Measurements from ENCODE around the gene RHOXF2B. TPM values are rescaled to one million over a fixed set of nuclear protein-coding genes. Genes with fewer than 3 reads are reported as not detected.
"Not testable (repeated sequence)": the region's sequence is repeated elsewhere in the genome, so short reads cannot be mapped to it uniquely, and the experiment has no call there.

RHOXF2B gene
- not detected in 2 replicates for total RNA-seq
- polyA plus RNA-seq: 0.02 TPM in 1 of 2 replicates, not detected in the other
- polyA plus RNA-seq (2012): not detected in 2 replicates
- polyA minus RNA-seq (ENCODE audit: low replicate concordance): not detected in 2 replicates

DNA sequence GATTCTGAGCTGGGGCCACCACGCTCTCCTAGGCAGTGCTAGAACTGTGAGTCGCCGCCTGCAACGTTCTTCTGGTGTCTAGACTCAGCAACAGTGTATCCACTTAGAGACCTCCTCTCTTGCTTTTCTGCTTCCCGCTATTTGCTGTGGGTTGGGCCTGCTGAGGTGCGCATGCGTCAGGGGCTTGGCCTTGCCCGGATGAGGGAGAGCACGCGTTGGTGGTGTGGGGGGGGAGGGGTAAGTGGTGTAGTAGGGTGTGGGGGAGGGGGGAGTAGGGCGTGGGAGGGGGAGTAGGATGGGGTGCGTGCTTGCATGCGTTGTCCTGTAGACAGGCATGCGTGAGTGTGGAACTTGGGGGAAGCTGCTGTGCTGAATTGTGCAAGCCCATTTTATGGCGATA is at the start of gene RHOXF2B:
Gene RHOXF2B, minus strand, starts transcription at position 101 of the 400 bp plus-strand sequence. CDS start 138 bp downstream, outside the sequence.
- not testable (repeated sequence) for DNase-seq (ENCODE audit: low read depth in 2 of 2); H2AFZ ChIP-seq (ENCODE audit: low read length); H4K20me1 ChIP-seq (ENCODE audit: control insufficient read depth, extremely low read depth, insufficient read depth, low read length); H3K4me2 ChIP-seq (ENCODE audit: extremely low read depth, insufficient read depth, low read length); H3K9me3 ChIP-seq (ENCODE audit: control insufficient read depth, insufficient read depth, low read depth, low read length); H3K9ac ChIP-seq (ENCODE audit: insufficient read depth, low read length); H3K27ac ChIP-seq (ENCODE audit: insufficient read depth, low read length); H3K79me2 ChIP-seq (ENCODE audit: control insufficient read depth, insufficient read depth, low read length); H3K27me3 ChIP-seq (ENCODE audit: control insufficient read depth, insufficient read depth, low read length); H3K4me3 ChIP-seq (replicated peaks in 1 of 4; ENCODE audit: control extremely low read depth in 1 of 4, insufficient read depth in 1 of 4, low read depth in 3 of 4, low read length in 4 of 4); H3K4me1 ChIP-seq (ENCODE audit: control insufficient read depth, extremely low read depth, insufficient read depth, low read length); H3K36me3 ChIP-seq (ENCODE audit: control insufficient read depth, insufficient read depth, low read length)

DNA sequence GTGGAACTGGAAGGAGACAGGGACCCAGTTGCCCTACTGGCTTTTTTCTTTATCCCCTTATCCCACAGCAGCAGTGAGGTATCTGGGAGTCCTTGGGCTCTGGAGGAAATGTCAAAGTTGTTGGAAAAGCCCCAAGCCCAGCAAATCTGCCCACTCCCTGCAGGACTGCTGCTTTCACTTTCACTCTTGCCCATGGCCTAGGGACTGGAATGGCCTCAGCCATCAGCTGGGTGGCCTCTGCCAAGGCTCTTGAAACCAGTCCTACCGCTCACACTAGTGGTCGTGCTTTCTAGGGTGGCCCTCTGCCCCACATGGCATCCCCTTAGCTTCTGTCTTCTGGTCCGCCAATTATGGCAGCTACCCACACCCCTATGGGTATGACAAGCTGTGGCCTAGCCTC is 48.0 kb upstream of the RHOXF2B start:
- Histone ChIP-seq H3K4me1 (ENCODE audit: control insufficient read depth, extremely low read depth, insufficient read depth, low read length) (no peaks in the 10 kb centered on the region), H3K27ac (ENCODE audit: insufficient read depth, low read length) (no peak overlapping the region), H3K9ac (ENCODE audit: insufficient read depth, low read length) (no peak overlapping the region), H3K27me3 (ENCODE audit: control insufficient read depth, insufficient read depth, low read length) (no peaks in the 10 kb centered on the region), H3K9me3 (ENCODE audit: control insufficient read depth, insufficient read depth, low read depth, low read length) (no peaks in the 10 kb centered on the region), H3K4me3 (replicated peaks in 1 of 4; ENCODE audit: control extremely low read depth in 1 of 4, insufficient read depth in 1 of 4, low read depth in 3 of 4, low read length in 4 of 4) (no peak overlapping the region), H3K4me2 (ENCODE audit: extremely low read depth, insufficient read depth, low read length) (peak overlapping the region; percentile 52), H3K79me2 (ENCODE audit: control insufficient read depth, insufficient read depth, low read length) (no peaks in the 10 kb centered on the region), H3K36me3 (ENCODE audit: control insufficient read depth, insufficient read depth, low read length) (no peaks in the 10 kb centered on the region), H2AFZ (ENCODE audit: low read length) (peak overlapping the region; percentile 59), H4K20me1 (ENCODE audit: control insufficient read depth, extremely low read depth, insufficient read depth, low read length) (no peaks in the 10 kb centered on the region)
- DNase-seq (ENCODE audit: low read depth in 2 of 2): peak in 1 of 2 donors; percentile 8
- TF ChIP-seq, protein P1, sequence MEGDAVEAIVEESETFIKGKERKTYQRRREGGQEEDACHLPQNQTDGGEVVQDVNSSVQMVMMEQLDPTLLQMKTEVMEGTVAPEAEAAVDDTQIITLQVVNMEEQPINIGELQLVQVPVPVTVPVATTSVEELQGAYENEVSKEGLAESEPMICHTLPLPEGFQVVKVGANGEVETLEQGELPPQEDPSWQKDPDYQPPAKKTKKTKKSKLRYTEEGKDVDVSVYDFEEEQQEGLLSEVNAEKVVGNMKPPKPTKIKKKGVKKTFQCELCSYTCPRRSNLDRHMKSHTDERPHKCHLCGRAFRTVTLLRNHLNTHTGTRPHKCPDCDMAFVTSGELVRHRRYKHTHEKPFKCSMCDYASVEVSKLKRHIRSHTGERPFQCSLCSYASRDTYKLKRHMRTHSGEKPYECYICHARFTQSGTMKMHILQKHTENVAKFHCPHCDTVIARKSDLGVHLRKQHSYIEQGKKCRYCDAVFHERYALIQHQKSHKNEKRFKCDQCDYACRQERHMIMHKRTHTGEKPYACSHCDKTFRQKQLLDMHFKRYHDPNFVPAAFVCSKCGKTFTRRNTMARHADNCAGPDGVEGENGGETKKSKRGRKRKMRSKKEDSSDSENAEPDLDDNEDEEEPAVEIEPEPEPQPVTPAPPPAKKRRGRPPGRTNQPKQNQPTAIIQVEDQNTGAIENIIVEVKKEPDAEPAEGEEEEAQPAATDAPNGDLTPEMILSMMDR (conservative IDR thresholded peaks at IDR 0.05 in 1 of 2, IDR thresholded peaks at IDR 0.05 in 1 of 2; ENCODE audit: low read depth in 1 of 2, low read length in 2 of 2): no peak
- TF ChIP-seq EZH2 (IDR thresholded peaks at IDR 0.05; ENCODE audit: low read length, missing control alignments): no peak

- TF ChIP-seq, protein P1 (conservative IDR thresholded peaks at IDR 0.05 in 1 of 2, IDR thresholded peaks at IDR 0.05 in 1 of 2; ENCODE audit: low read depth in 1 of 2, low read length in 2 of 2): no peak
- no peak for TF ChIP-seq EZH2 (IDR thresholded peaks at IDR 0.05; ENCODE audit: low read length, missing control alignments)
- no peaks in the 10 kb centered on the region for H3K79me2 ChIP-seq (ENCODE audit: control insufficient read depth, insufficient read depth, low read length)
- no peaks in the 10 kb centered on the region for H3K27me3 ChIP-seq (ENCODE audit: control insufficient read depth, insufficient read depth, low read length)
- H3K27ac ChIP-seq (ENCODE audit: insufficient read depth, low read length): no peak overlapping the region
- no peak overlapping the region for H3K4me2 ChIP-seq (ENCODE audit: extremely low read depth, insufficient read depth, low read length)
- no peak overlapping the region for H3K9ac ChIP-seq (ENCODE audit: insufficient read depth, low read length)
- peak; percentile 8 to 11 for DNase-seq (ENCODE audit: low read depth in 2 of 2)
- H3K36me3 ChIP-seq (ENCODE audit: control insufficient read depth, insufficient read depth, low read length): no peaks in the 10 kb centered on the region
- H3K9me3 ChIP-seq (ENCODE audit: control insufficient read depth, insufficient read depth, low read depth, low read length): no peaks in the 10 kb centered on the region
- no peak overlapping the region for H3K4me3 ChIP-seq (replicated peaks in 1 of 4; ENCODE audit: control extremely low read depth in 1 of 4, insufficient read depth in 1 of 4, low read depth in 3 of 4, low read length in 4 of 4)
- H2AFZ ChIP-seq (ENCODE audit: low read length): no peak overlapping the region
- no peaks in the 10 kb centered on the region for H4K20me1 ChIP-seq (ENCODE audit: control insufficient read depth, extremely low read depth, insufficient read depth, low read length)
- no peaks in the 10 kb centered on the region for H3K4me1 ChIP-seq (ENCODE audit: control insufficient read depth, extremely low read depth, insufficient read depth, low read length)
These were observed 42.7 kb upstream of the RHOXF2B start for GRCh38 chrX:120120223-120120622.

Measured in fibroblast of lung (primary cell).